HCT116 (cell line): ENCODE measurements around the gene METTL1. TPM values are rescaled to one million over a fixed set of nuclear protein-coding genes. Genes with fewer than 3 reads are reported as not detected.

ENCODE experiments used
- ATAC-seq: fragments of 200-7000 bp; cut with Tn5 transposase; 2 replicates; pipeline ENCODE4 v1.9.1; 2020; ENCODE audit warnings: mild to moderate bottlenecking, moderate library complexity
- BruUV-seq: library from RNA; stranded (reverse); fragments of 400-500 nt; replicated peaks from 2 replicates; lab custom pipeline; 2021; lab: Mats Ljungman, UMichigan
- CTCF ChIA-PET: fragments of 300-600 bp; sonication (Branson Sonifier 250); formaldehyde crosslinking; loops from one replicate; lab custom pipeline; 2021; ENCODE audit warnings: antibody characterized with exemption; lab: Charles Lee
- POLR2A ChIA-PET: fragments of 300-600, 350-600 bp; sonication (Branson Sonifier 250); formaldehyde crosslinking; loops from one replicate; lab custom pipeline; 2021; ENCODE audit warnings: antibody characterized with exemption; lab: Charles Lee
- RAD21 ChIA-PET, 2 experiments: fragments of 300-600 bp; sonication (Branson Sonifier 250); formaldehyde crosslinking; loops; one replicate each; lab custom pipeline; 2023; ENCODE audit warnings: low total read pairs in 2 of 2; ENCODE audit not compliant: uncharacterized antibody in 2 of 2, unreplicated experiment in 2 of 2, low non-redundant PET in 1 of 2; lab: Charles Lee
- DNase-seq: peaks from one replicate; pipeline ENCODE4 v3.0.0-alpha.2; 2010; ENCODE audit warnings: low read depth, low spot score
- H2AFZ ChIP-seq: fragments of 200-600 bp; shearing (Covaris generic), sonication (generic); 2 replicates; pipeline ENCODE4 v1.6.1; 2017; ENCODE audit warnings: low read depth, mixed run types, mixed read lengths, antibody characterized with exemption, low read length; ENCODE audit not compliant: poor library complexity, severe bottlenecking
- H3K27ac ChIP-seq: 2 replicates; pipeline ENCODE4 v1.5.1; 2012; ENCODE audit warnings: low read depth, low read length
- H3K27me3 ChIP-seq: fragments of 200-600 bp; sonication (generic); 2 replicates; pipeline ENCODE4 v1.6.1; 2016; ENCODE audit warnings: mixed run types, low read length, mixed read lengths; ENCODE audit not compliant: insufficient read depth
- H3K36me3 ChIP-seq, 2 experiments: fragments of 200-500 bp in 1 of 2; fragments of 200-600 bp in 1 of 2; sonication (Bioruptor generic) in 1 of 2; sonication (generic) in 1 of 2; 2 replicates each; pipeline versions ENCODE4 v1.5.1 to v1.6.1; 2014 to 2016; ENCODE audit warnings: low read length in 2 of 2, inconsistent platforms in 1 of 2, mixed read lengths in 1 of 2, mixed run types in 1 of 2; ENCODE audit not compliant: insufficient read depth in 2 of 2, control insufficient read depth in 1 of 2
- H3K4me1 ChIP-seq, 2 experiments: fragments of 200-600 bp in 1 of 2; sonication (generic) in 1 of 2; 2 replicates each; pipeline versions ENCODE4 v1.5.1 to v1.6.1; 2012 to 2017; ENCODE audit warnings: low read length in 2 of 2, inconsistent platforms in 1 of 2, mild to moderate bottlenecking in 1 of 2, mixed read lengths in 1 of 2, mixed run types in 1 of 2, moderate library complexity in 1 of 2; ENCODE audit not compliant: insufficient read depth in 2 of 2, control insufficient read depth in 1 of 2
- H3K4me2 ChIP-seq: fragments of 200-600 bp; sonication (generic); 2 replicates; pipeline ENCODE4 v1.6.1; 2017; ENCODE audit warnings: mixed run types, low read length, mixed read lengths
- H3K4me3 ChIP-seq, 2 experiments: fragments of 200-600 bp in 1 of 2; sonication (generic) in 1 of 2; replicated peaks in 1 of 2; 2 replicates each; pipeline ENCODE4 v1.5.1; 2011 to 2016; ENCODE audit warnings: low read length in 2 of 2, control low read depth in 1 of 2, low read depth in 1 of 2, mild to moderate bottlenecking in 1 of 2, mixed read lengths in 1 of 2, mixed run types in 1 of 2
- H3K79me2 ChIP-seq: fragments of 200-600 bp; sonication (generic); 2 replicates; pipeline ENCODE4 v1.6.1; 2017; ENCODE audit warnings: mild to moderate bottlenecking, mixed run types, low read length, moderate library complexity, mixed read lengths; ENCODE audit not compliant: insufficient read depth
- H3K9ac ChIP-seq: fragments of 200-600 bp; sonication (generic); 2 replicates; pipeline ENCODE4 v1.6.1; 2016; ENCODE audit warnings: low read length, mixed read lengths
- H3K9me2 ChIP-seq: fragments of 200-600 bp; sonication (generic), shearing (Covaris generic); 2 replicates; pipeline ENCODE4 v1.6.1; 2017; ENCODE audit warnings: mixed run types, mild to moderate bottlenecking, moderate library complexity; ENCODE audit not compliant: insufficient read depth
- H3K9me3 ChIP-seq, 2 experiments: fragments of 200-500 bp in 1 of 2; fragments of 200-600 bp in 1 of 2; sonication (Bioruptor generic) in 1 of 2; sonication (generic) in 1 of 2; 2 replicates each; pipeline ENCODE4 v1.6.1; 2014 to 2017; ENCODE audit warnings: low read length in 2 of 2, mixed read lengths in 2 of 2, inconsistent platforms in 1 of 2, low read depth in 1 of 2, mild to moderate bottlenecking in 1 of 2, mixed run types in 1 of 2, moderate library complexity in 1 of 2; ENCODE audit not compliant: control insufficient read depth in 1 of 2, insufficient read depth in 1 of 2
- H4K20me1 ChIP-seq: fragments of 200-600 bp; sonication (generic), shearing (Covaris generic); 2 replicates; pipeline ENCODE4 v1.6.1; 2017; ENCODE audit warnings: mixed run types, mild to moderate bottlenecking, moderate library complexity; ENCODE audit not compliant: insufficient read depth
- ATF3 ChIP-seq: IDR thresholded peaks from 2 replicates; pipeline ENCODE4 v1.6.1; 2012
- CBX3 ChIP-seq: IDR thresholded peaks from 2 replicates; pipeline ENCODE4 v1.6.1; 2012; ENCODE audit warnings: low read depth
- EZH2 ChIP-seq: fragments of 200-600 bp; sonication (generic); IDR thresholded peaks from 2 replicates; pipeline ENCODE4 v1.6.1; 2017; ENCODE audit warnings: antibody characterized with exemption, mixed run types
- FOSL1 ChIP-seq: IDR thresholded peaks from 2 replicates; pipeline ENCODE4 v1.6.1; 2012; ENCODE audit warnings: low read depth
- REST ChIP-seq: IDR thresholded peaks from 2 replicates; pipeline ENCODE4 v1.6.1; 2012; ENCODE audit warnings: low read depth
- SP1 ChIP-seq: IDR thresholded peaks from 2 replicates; pipeline ENCODE4 v1.6.1; 2012; ENCODE audit warnings: low read depth
- SRF ChIP-seq: IDR thresholded peaks from 2 replicates; pipeline ENCODE4 v1.6.1; 2012; ENCODE audit warnings: low read depth
- TCF7L2 ChIP-seq: IDR thresholded peaks from 2 replicates; pipeline ENCODE4 v1.7.0; 2011; ENCODE audit warnings: borderline replicate concordance, inconsistent platforms; ENCODE audit not compliant: insufficient read depth, insufficient read length; ENCODE audit errors: extremely low read depth
- YY1 ChIP-seq: IDR thresholded peaks from 2 replicates; pipeline ENCODE4 v1.6.1; 2011; ENCODE audit warnings: low read length, low read depth, moderate library complexity, mild to moderate bottlenecking; ENCODE audit not compliant: insufficient replicate concordance; ENCODE audit errors: extremely low read depth
- ZBTB33 ChIP-seq: IDR thresholded peaks from 2 replicates; pipeline ENCODE4 v1.6.1; 2011; ENCODE audit warnings: mild to moderate bottlenecking, low read length, moderate library complexity; ENCODE audit not compliant: insufficient replicate concordance; ENCODE audit errors: extremely low read depth
- intact Hi-C: fragments of 100-400 bp; cut with micrococcal nuclease; formaldehyde crosslinking; loops from 2 replicates; pipeline ENCODE4 v1.10.0; 2022
- total RNA-seq: library from RNA; stranded (reverse); gene quantifications from one replicate; pipeline ENCODE4 v1.2.1, GENCODE V29; 2021; ENCODE audit not compliant: unreplicated experiment

Gene METTL1
- total RNA-seq, 1 experiment from 2014 or later, result 56.6 TPM

- intact Hi-C loops, result no loop called here
Observed at GRCh38 chr12:57775044-57775443, 3.1 kb upstream of the METTL1 start.

More at GRCh38 chr12:57775044-57775443, 3.1 kb upstream of the METTL1 start:
- H3K27me3 ChIP-seq, result no peaks in the 10 kb centered on the region
- no peak overlapping the region for H3K27ac ChIP-seq
- H3K9ac ChIP-seq, result no peak overlapping the region
- H3K9me2 ChIP-seq, result no peaks in the 10 kb centered on the region
- H4K20me1 ChIP-seq, result no peaks in the 10 kb centered on the region
- H3K4me1 ChIP-seq, result peaks cover 5 to 17% of the 10 kb centered on the region in 2 experiments; a peak in 3 of 4 replicates
- ATAC-seq (no peak), DNase-seq (no peak)
- RAD21 ChIA-PET, result no interaction called here
- H3K36me3 ChIP-seq, result peaks cover under 1 to 8% of the 10 kb centered on the region in 2 experiments; a peak in 2 of 4 replicates
- H3K79me2 ChIP-seq, result peaks cover 25% of the 10 kb centered on the region
- H3K4me3 ChIP-seq, result no peak overlapping the region
- H3K4me2 ChIP-seq, result no peak overlapping the region
- no peaks in the 10 kb centered on the region for H3K9me3 ChIP-seq
- TF ChIP-seq REST, result no peak
- no peak for TF ChIP-seq ZBTB33
- TF ChIP-seq TCF7L2, result no peak
- no peak for TF ChIP-seq YY1
- no peak for TF ChIP-seq SRF
- TF ChIP-seq ATF3, result no peak
- no peak for TF ChIP-seq EZH2
- no peak for TF ChIP-seq FOSL1
- TF ChIP-seq SP1, result no peak
- TF ChIP-seq CBX3, result no peak
- TF ChIP-seq, all 23 proteins: peak for 0
- no TSS peak for BruUV-seq
- POLR2A ChIA-PET, result no interaction called here
- CTCF ChIA-PET, result interaction anchor here (0.7 to 1.2 kb wide), 2 partner anchors 28 to 116 kb away, joined by 3 to 4 read pairs; no protein-coding TSS in a partner anchor
- no peak overlapping the region for H2AFZ ChIP-seq
